ENCODE measurements around the gene OTX1. TPM values are rescaled to one million over a fixed set of nuclear protein-coding genes. Genes with fewer than 3 reads are reported as not detected.

OTX1 gene
- total RNA-seq, 1 donor from 2014 or later, result 12.4 TPM

- no peak for TF ChIP-seq CTCF (conservative IDR thresholded peaks at IDR 0.05)
- peak overlapping the region; percentile 85 for H3K4me3 Mint-ChIP-seq
- H3K27ac Mint-ChIP-seq (ENCODE audit: unreplicated experiment), result no peak overlapping the region
- peaks cover 95% of the 10 kb centered on the region for H3K27me3 Mint-ChIP-seq (ENCODE audit: low read depth)
- H3K36me3 Mint-ChIP-seq (ENCODE audit: low read depth), result peaks cover 21% of the 10 kb centered on the region
- DNase-seq (ENCODE audit: low read depth, low spot score), result no peak
- no peaks in the 10 kb centered on the region for H3K9me3 Mint-ChIP-seq
- peaks cover 55% of the 10 kb centered on the region for H3K4me1 Mint-ChIP-seq
These were observed 4.2 kb downstream of the OTX1 start for GRCh38 chr2:63054841-63055225.

DNA sequence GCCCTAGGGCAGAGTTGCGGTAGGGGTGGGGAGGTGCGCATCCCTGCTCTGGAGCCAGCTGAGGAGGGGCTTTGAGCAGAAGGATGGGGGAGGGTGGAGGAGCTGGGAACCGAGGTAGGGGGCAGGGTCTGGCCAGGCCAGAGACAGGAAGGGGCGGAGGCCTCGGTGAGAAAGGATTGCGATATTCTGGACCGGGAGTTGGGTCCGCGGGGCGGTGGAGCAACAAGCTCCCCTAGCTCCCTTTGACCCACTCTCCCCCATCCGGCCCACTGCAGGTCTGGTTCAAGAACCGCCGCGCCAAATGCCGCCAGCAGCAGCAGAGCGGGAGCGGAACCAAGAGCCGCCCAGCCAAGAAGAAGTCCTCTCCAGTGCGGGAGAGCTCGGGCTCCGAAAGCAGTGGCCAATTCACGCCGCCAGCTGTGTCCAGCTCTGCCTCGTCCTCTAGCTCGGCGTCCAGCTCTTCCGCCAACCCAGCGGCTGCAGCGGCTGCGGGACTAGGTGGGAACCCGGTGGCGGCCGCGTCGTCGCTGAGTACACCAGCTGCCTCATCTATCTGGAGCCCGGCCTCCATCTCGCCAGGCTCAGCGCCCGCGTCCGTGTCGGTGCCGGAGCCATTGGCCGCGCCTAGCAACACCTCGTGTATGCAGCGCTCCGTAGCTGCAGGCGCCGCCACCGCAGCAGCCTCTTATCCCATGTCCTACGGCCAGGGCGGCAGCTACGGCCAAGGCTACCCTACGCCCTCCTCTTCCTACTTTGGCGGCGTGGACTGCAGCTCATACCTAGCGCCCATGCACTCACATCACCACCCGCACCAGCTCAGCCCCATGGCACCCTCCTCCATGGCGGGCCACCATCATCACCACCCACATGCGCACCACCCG is 4.8 kb downstream of the OTX1 start:
- no peaks in the 10 kb centered on the region for H3K9me3 Mint-ChIP-seq
- H3K4me3 Mint-ChIP-seq, result peak overlapping the region; percentile 85
- peak; percentile 14 for DNase-seq (ENCODE audit: low read depth, low spot score)
- peaks cover 99% of the 10 kb centered on the region for H3K27me3 Mint-ChIP-seq (ENCODE audit: low read depth)
- peaks cover 24% of the 10 kb centered on the region for H3K36me3 Mint-ChIP-seq (ENCODE audit: low read depth)
- no peak for TF ChIP-seq CTCF (conservative IDR thresholded peaks at IDR 0.05)
- H3K27ac Mint-ChIP-seq (ENCODE audit: unreplicated experiment), result no peak overlapping the region
- H3K4me1 Mint-ChIP-seq, result peaks cover 58% of the 10 kb centered on the region

- Mint-ChIP-seq H3K36me3 (ENCODE audit: low read depth) (peaks cover 24% of the 10 kb centered on the region), H3K27me3 (ENCODE audit: low read depth) (peaks cover 99% of the 10 kb centered on the region), H3K27ac (ENCODE audit: unreplicated experiment) (no peak overlapping the region), H3K9me3 (no peaks in the 10 kb centered on the region), H3K4me3 (peak overlapping the region; percentile 72), H3K4me1 (peaks cover 53% of the 10 kb centered on the region)
- peak; percentile 41 for DNase-seq (ENCODE audit: low read depth, low spot score)
- no peak for TF ChIP-seq CTCF (conservative IDR thresholded peaks at IDR 0.05)
These were observed 5.7 kb downstream of the OTX1 start for GRCh38 chr2:63056107-63057050.

- H3K27me3 Mint-ChIP-seq (ENCODE audit: low read depth), result peaks cover 99% of the 10 kb centered on the region
- no peak overlapping the region for H3K27ac Mint-ChIP-seq (ENCODE audit: unreplicated experiment)
- peaks cover 22% of the 10 kb centered on the region for H3K36me3 Mint-ChIP-seq (ENCODE audit: low read depth)
- TF ChIP-seq CTCF (conservative IDR thresholded peaks at IDR 0.05), result no peak
- no peaks in the 10 kb centered on the region for H3K9me3 Mint-ChIP-seq
- H3K4me1 Mint-ChIP-seq, result peaks cover 50% of the 10 kb centered on the region
- peak; percentile 15 for DNase-seq (ENCODE audit: low read depth, low spot score)
- H3K4me3 Mint-ChIP-seq, result peak overlapping the region; percentile 71
These were observed 6.9 kb downstream of the OTX1 start for GRCh38 chr2:63057249-63058143.
